Testis (tissue), 3 donors: ENCODE data around the gene THTPA. TPM values are rescaled to one million over a fixed set of nuclear protein-coding genes. Genes with fewer than 3 reads are reported as not detected.

Source experiments
- DNase-seq: peaks from one replicate; pipeline ENCODE4 v3.0.0-alpha.2; 2019
- H3K27ac ChIP-seq, 2 donors: fragments of 200-600 bp; sonication (generic); one replicate each; pipeline ENCODE4 v1.5.1; 2019
- H3K27me3 ChIP-seq: fragments of 200-600 bp; sonication (generic); one replicate; pipeline ENCODE4 v1.5.1; 2019
- H3K36me3 ChIP-seq: fragments of 200-600 bp; sonication (generic); one replicate; pipeline ENCODE4 v1.5.1; 2017; ENCODE audit warnings: low read depth; ENCODE audit errors: missing control alignments
- H3K4me1 ChIP-seq: fragments of 200-600 bp; sonication (generic); one replicate; pipeline ENCODE4 v1.5.1; 2019
- H3K4me3 ChIP-seq, 2 donors: fragments of 200-600 bp; sonication (generic); one replicate each; pipeline ENCODE4 v1.5.1; 2017 to 2019
- H3K9me3 ChIP-seq: fragments of 200-600 bp; sonication (generic); one replicate; pipeline ENCODE4 v1.5.1; 2017
- POLR2A ChIP-seq: fragments of 450-650 bp; IDR thresholded peaks from one replicate; pipeline ENCODE4 v1.6.1; 2017; ENCODE audit warnings: antibody characterized with exemption, mild to moderate bottlenecking, moderate library complexity
- WGBS, 2 donors: methylation state at CpG; one replicate each; pipeline ENCODE4 v1.1.5; 2018; 5-methylcytosine and 5-hydroxymethylcytosine counted together
- intact Hi-C: fragments of 100-400 bp; cut with DNase I; formaldehyde crosslinking; loops from one replicate; pipeline ENCODE4 v1.15.1; 2023; ENCODE audit warnings: low total_unique reads
- polyA plus RNA-seq: library from polyadenylated mRNA; stranded (reverse); fragments of 350-450 nt; fragmentation: Illumina TruSeq; extraction: RNeasy Lipid Tissue Mini Kit (QIAGEN cat#74804); gene quantifications from one replicate; pipeline ENCODE4 v1.2.3, GENCODE V29; 2014; ENCODE audit warnings: low read depth, low replicate concordance; ENCODE audit not compliant: insufficient read depth
- total RNA-seq, 2 donors: library from RNA; depleted of rRNA; stranded (reverse); fragments of >200 nt; gene quantifications; one replicate each; pipeline ENCODE4 v1.2.3, GENCODE V29; 2016
- TF ChIP-seq, protein P1 (sequence below), 3 experiments: fragments of 450-650 bp in 2 of 3; fragments of 200-600 bp in 1 of 3; sonication (generic) in 1 of 3; IDR thresholded peaks; one replicate each; pipeline ENCODE4 v1.5.1; 2016 to 2019; ENCODE audit warnings: antibody characterized with exemption in 3 of 3, mild to moderate bottlenecking in 2 of 3, moderate library complexity in 1 of 3

The THTPA gene
- total and polyA plus RNA-seq, 3 donors from 2014 or later: 25.1 to 60.3 (median 34.9) TPM

DNA sequence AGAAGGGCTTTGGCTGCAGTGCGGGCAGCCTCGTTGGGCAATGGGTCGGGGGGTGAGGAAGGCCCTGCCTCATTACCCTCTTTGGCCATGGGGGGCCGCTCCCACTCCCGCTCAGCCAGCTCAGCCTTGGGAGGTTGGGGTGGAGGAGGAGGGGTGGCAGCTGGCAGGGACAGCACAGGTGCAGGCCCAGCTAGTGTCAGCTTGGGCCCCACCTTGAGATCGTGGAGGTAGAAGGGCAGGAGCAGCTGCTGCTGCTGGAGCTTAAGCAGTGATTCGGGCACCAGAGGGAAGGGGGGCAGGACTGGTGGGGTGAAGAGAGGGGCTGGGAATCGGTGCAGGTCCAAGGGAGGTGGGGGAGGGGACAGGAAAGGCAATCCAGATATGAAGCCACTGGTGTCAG is 30.5 kb upstream of the THTPA start:
- WGBS, 2 donors: 89 to 97% methylated on average over 6 to 8 of the region's 8 CpGs
- no peak overlapping the region for H3K4me3 ChIP-seq
- H3K36me3 ChIP-seq: no peaks in the 10 kb centered on the region
- no peaks in the 10 kb centered on the region for H3K4me1 ChIP-seq
- no peak overlapping the region for H3K27ac ChIP-seq
- DNase-seq: no peak
- H3K9me3 ChIP-seq: no peaks in the 10 kb centered on the region
- intact Hi-C loops: no loop called here
- no peaks in the 10 kb centered on the region for H3K27me3 ChIP-seq
- TF ChIP-seq, protein P1, sequence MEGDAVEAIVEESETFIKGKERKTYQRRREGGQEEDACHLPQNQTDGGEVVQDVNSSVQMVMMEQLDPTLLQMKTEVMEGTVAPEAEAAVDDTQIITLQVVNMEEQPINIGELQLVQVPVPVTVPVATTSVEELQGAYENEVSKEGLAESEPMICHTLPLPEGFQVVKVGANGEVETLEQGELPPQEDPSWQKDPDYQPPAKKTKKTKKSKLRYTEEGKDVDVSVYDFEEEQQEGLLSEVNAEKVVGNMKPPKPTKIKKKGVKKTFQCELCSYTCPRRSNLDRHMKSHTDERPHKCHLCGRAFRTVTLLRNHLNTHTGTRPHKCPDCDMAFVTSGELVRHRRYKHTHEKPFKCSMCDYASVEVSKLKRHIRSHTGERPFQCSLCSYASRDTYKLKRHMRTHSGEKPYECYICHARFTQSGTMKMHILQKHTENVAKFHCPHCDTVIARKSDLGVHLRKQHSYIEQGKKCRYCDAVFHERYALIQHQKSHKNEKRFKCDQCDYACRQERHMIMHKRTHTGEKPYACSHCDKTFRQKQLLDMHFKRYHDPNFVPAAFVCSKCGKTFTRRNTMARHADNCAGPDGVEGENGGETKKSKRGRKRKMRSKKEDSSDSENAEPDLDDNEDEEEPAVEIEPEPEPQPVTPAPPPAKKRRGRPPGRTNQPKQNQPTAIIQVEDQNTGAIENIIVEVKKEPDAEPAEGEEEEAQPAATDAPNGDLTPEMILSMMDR (IDR thresholded peaks at IDR 0.05): no peak
- no peak for TF ChIP-seq POLR2A

DNA sequence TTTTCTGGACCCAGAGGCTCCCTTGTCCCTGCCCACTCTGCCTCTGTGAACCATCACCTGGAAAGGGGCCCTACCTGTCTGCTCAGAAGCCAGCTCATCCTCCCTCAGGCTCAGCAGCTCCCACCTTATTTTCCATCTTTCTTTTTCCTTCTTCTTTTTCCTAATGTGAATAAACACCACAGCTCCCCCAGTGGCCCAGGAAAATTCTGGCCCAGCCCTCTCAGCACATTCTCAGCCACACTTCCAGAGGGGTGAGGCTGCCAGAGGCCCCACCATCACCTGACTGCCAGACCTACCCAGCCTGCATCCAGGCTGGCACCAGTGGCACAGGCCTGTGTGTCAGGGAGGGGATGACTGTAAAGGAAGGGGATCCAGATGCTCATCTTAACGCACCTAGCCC is 27.5 kb upstream of the THTPA start:
- H3K9me3 ChIP-seq: no peaks in the 10 kb centered on the region
- no peaks in the 10 kb centered on the region for H3K4me1 ChIP-seq
- H3K36me3 ChIP-seq: no peaks in the 10 kb centered on the region
- DNase-seq: no peak
- TF ChIP-seq POLR2A: no peak
- TF ChIP-seq, protein P1 (IDR thresholded peaks at IDR 0.05): no peak
- H3K27ac ChIP-seq: no peak overlapping the region
- WGBS, 2 donors: 94 to 100% methylated on average over 1 of the region's 1 CpG
- H3K4me3 ChIP-seq: no peak overlapping the region
- intact Hi-C loops: no loop called here
- H3K27me3 ChIP-seq: no peaks in the 10 kb centered on the region

DNA sequence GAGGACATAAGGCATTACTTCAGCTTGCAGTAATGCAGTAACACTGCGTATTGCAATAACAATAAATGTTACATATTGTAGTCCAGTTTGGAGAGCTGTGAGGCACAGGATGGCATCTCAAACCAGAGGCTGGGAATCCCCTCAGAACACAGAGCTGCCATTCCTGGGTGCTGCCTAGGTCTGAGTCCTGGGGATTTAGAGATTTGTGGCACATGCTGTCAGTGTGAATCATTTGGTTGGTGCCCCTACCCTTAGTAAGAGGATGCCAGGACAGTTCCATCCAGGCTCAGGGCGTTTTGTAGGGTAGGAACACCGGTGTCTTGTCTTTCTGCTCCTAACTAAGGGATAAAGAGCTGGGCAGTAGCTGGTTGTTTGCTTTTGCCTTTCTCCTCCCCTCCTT is 27.1 kb upstream of the THTPA start:
- Histone ChIP-seq H3K9me3 (no peaks in the 10 kb centered on the region), H3K27ac (no peak overlapping the region), H3K36me3 (no peaks in the 10 kb centered on the region), H3K4me3 (no peak overlapping the region), H3K27me3 (no peaks in the 10 kb centered on the region), H3K4me1 (no peaks in the 10 kb centered on the region)
- WGBS, 2 donors: 65 to 91% methylated on average over 3 of the region's 3 CpGs
- intact Hi-C loops: no loop called here
- DNase-seq: no peak
- TF ChIP-seq, protein P1 (IDR thresholded peaks at IDR 0.05): no peak
- TF ChIP-seq POLR2A: no peak

DNA sequence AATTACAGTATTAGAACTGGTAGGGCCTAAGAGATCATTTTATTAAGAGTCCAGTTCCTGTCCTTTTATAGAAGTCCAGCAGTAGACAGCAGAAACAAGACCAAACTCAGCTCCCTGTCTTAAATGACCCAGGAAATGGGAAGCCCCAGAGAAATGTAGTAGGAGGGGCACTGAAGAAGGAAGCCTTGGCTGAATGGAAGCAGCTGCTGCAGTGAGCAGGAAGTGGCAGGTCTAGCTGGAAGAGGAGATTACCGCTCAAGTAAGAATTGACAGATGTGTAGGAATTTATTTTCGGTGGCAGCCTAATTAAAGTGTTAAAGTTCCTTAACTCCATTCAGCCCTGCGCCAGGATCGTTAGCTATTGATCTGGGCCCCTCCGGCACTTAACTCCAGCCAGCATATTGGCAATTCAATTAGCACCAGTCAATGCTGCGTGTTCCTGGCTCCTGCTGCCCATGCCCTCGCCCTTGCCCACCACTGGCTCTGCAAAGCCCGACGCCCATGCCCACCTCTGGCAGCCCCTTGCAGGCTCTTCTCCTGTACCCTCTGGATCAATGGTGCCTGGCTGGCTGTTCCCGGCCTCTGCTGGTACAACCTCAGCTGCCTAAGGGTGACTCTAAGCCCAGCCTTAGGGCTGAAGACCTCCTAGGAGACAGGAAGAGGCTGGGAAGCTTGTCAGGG is 25.6 kb upstream of the THTPA start:
- Histone ChIP-seq H3K4me3 (no peak overlapping the region), H3K9me3 (no peaks in the 10 kb centered on the region), H3K4me1 (no peaks in the 10 kb centered on the region), H3K36me3 (no peaks in the 10 kb centered on the region), H3K27me3 (no peaks in the 10 kb centered on the region), H3K27ac (no peak overlapping the region)
- TF ChIP-seq POLR2A: no peak
- TF ChIP-seq, protein P1 (IDR thresholded peaks at IDR 0.05): no peak
- no peak for DNase-seq
- 88 to 89% methylated on average over 10 of the region's 10 CpGs for WGBS, 2 donors
- intact Hi-C loops: no loop called here

DNA sequence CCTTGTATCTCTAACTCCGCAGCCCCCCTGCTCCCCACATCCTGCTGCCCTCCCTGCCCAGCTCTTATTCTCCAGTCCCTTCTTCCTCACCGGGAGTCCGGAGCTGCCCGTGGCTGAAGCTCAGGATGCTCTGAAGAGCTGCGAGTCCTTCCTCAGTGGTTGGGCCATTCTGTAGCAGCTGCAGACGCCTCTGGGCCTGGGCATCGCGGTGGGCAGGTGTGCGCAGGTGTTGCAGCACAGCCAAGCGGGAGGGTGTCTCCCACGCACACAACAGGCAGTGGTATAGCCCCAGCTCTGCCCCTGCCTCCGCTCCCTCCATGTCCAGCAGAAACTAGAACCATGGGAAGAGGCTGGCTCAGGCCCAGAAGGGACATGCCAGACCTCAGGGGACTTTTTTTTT is 24.7 kb upstream of the THTPA start:
- Histone ChIP-seq H3K9me3 (no peaks in the 10 kb centered on the region), H3K27ac (no peak overlapping the region), H3K4me1 (no peaks in the 10 kb centered on the region), H3K27me3 (no peaks in the 10 kb centered on the region), H3K4me3 (no peak overlapping the region), H3K36me3 (no peaks in the 10 kb centered on the region)
- 85 to 93% methylated on average over 10 to 12 of the region's 12 CpGs for WGBS, 2 donors
- intact Hi-C loops: no loop called here
- DNase-seq: no peak
- no peak for TF ChIP-seq POLR2A
- TF ChIP-seq, protein P1 (IDR thresholded peaks at IDR 0.05): no peak
